Heart right ventricle (tissue), 16 donors: ENCODE results near the gene NRXN3. TPM values are rescaled to one million over a fixed set of nuclear protein-coding genes. Genes with fewer than 3 reads are reported as not detected.

ENCODE experiments used
- ATAC-seq, 8 donors: fragments of 200-7000 bp; cut with Tn5 transposase; one replicate each; pipeline ENCODE4 v1.9.1; 2020; ENCODE audit warnings: mild to moderate bottlenecking in 8 of 8, moderate library complexity in 8 of 8, moderate number of reproducible peaks in 1 of 8
- DNase-seq, 2 donors: peaks; one replicate each; pipeline ENCODE4 v3.0.0-alpha.2; 2020
- H3K27ac ChIP-seq, 10 donors: fragments of 200-600 bp; sonication (generic) in 2 of 10; one replicate each; pipeline versions ENCODE4 v1.5.0 to v1.8.0; 2020 to 2022; ENCODE audit warnings: mild to moderate bottlenecking in 3 of 10
- H3K27me3 ChIP-seq, 7 donors: fragments of 200-600 bp; one replicate each; pipeline ENCODE4 v1.8.0; 2021 to 2022; ENCODE audit warnings: mild to moderate bottlenecking in 2 of 7
- H3K36me3 ChIP-seq, 9 donors: fragments of 200-600 bp; sonication (generic) in 1 of 9; one replicate each; pipeline versions ENCODE4 v1.5.0 to v1.8.0; 2020 to 2022; ENCODE audit warnings: mild to moderate bottlenecking in 2 of 9
- H3K4me1 ChIP-seq, 9 donors: fragments of 200-600 bp; sonication (generic) in 1 of 9; one replicate each; pipeline versions ENCODE4 v1.5.0 to v1.8.0; 2020 to 2022; ENCODE audit warnings: mild to moderate bottlenecking in 4 of 9
- H3K4me3 ChIP-seq, 10 donors: fragments of 200-600 bp; sonication (generic) in 2 of 10; one replicate each; pipeline versions ENCODE4 v1.5.0 to v1.8.0; 2020 to 2022; ENCODE audit warnings: mild to moderate bottlenecking in 7 of 10, moderate library complexity in 2 of 10
- H3K9me3 ChIP-seq, 11 donors: fragments of 200-600 bp in 10 of 11; sonication (generic) in 2 of 11; one replicate each; pipeline versions ENCODE4 v1.5.0 to v1.8.0; 2013 to 2022; ENCODE audit warnings: mild to moderate bottlenecking in 2 of 11, control low read depth in 1 of 11, moderate library complexity in 1 of 11
- CTCF ChIP-seq, 9 donors: fragments of 200-600 bp; sonication (generic) in 2 of 9; IDR thresholded peaks; one replicate each; pipeline versions ENCODE4 v1.5.0 to v1.8.0; 2021 to 2022; ENCODE audit warnings: antibody characterized with exemption in 9 of 9, mild to moderate bottlenecking in 5 of 9, moderate library complexity in 1 of 9
- WGBS, 2 donors: extraction: QIAGEN DNeasy Blood & Tissue Kit; methylation state at CpG; one replicate each; pipeline ENCODE4 v1.1.7; 2013; ENCODE audit warnings: inconsistent platforms in 1 of 2; 5-methylcytosine and 5-hydroxymethylcytosine counted together
- intact Hi-C, 10 donors: fragments of 100-400 bp; cut with DNase I; formaldehyde crosslinking; loops; one replicate each; pipeline versions ENCODE4 v1.11.1 to v1.14.2; 2022
- polyA plus RNA-seq, 2 donors: library from polyadenylated mRNA; stranded (reverse); fragments of 200-250 nt; gene quantifications; one replicate each; pipeline ENCODE4 v1.2.3, GENCODE V29; 2013
- total RNA-seq, 10 donors: library from RNA; stranded (reverse); fragmentation: NEBNext Ultra II Directional in 3 of 10; extraction: Animal tissue kit (Norgen Biotek cat#: 25700) in 3 of 10; gene quantifications; one replicate each; pipeline versions ENCODE4 v1.2.1 to v1.2.4, GENCODE V29; 2021 to 2023
- donor health status: Arrhythmogenic right ventricular cardiomyopathy.
- donor health status: ischemic (EF 13 %, LVEDD 7.1; RV severe dilation, severe dysfunction).
- donor health status: healthy with polysubstance abuse.
- donor health status: DM: no; HTN: yes; CAD: no.
- donor health status: DM: no; HTN: no; CAD: no.
- donor health status: ischemic (EF 25% LVEDD 6.9; RV normal size, moderate dysfunction).
- donor health status: ischemic (EF 25% LVEDD 5.7; RV mildly dilated, moderate dysfunction).
- donor health status: healthy.
- donor health status: DM: yes; HTN: yes; CAD: no.
- donor health status: Ischemic cardiomyopathy.
- donor health status: ischemic (EF 35%, LVEDD 5.7; RV mildly dilated, moderate dysfunction).
- donor health status: nonischemic (EF 11% LVEDD 7.7; RV severe dilation, severe dysfunction).
- donor health status: DM: yes; HTN: yes; CAD: no.
- donor health status: PGD.
- donor health status: ischemic (EF 29% LVEDD 5.4; RV normal size, mild dysfunction).
- donor health status: nonischemic (EF 23%, LVEDD 6.1; RV moderate dilation, normal function).

The NRXN3 gene
- total and polyA plus RNA-seq, 12 donors, result 0.23 to 1.8 (median 0.87) TPM

- Histone ChIP-seq H3K9me3 (peaks cover 0 to 3% (median 0%) of the 10 kb centered on the region in 11 donors), H3K4me1 (peaks cover 0 to 9% (median 0%) of the 10 kb centered on the region in 9 donors), H3K4me3 (no peak overlapping the region), H3K27ac (no peak overlapping the region), H3K36me3 (no peaks in the 10 kb centered on the region), H3K27me3 (no peaks in the 10 kb centered on the region)
- DNase-seq (no peak), ATAC-seq (no peak)
- no peak for TF ChIP-seq CTCF (IDR thresholded peaks at IDR 0.05)
- WGBS, 2 donors, result 85 to 90% methylated on average over 1 of the region's 1 CpG
- intact Hi-C loops, result no loop called here
These were observed 1373.2 kb downstream of the NRXN3 start for GRCh38 chr14:79543348-79543747.

GRCh38 chr14:79543967-79544697, 1374.0 kb downstream of the NRXN3 start:
- DNase-seq (no peak), ATAC-seq (no peak)
- Histone ChIP-seq H3K4me3 (no peak overlapping the region), H3K4me1 (peaks cover 0 to 9% (median 0%) of the 10 kb centered on the region in 9 donors), H3K27ac (no peak overlapping the region), H3K36me3 (no peaks in the 10 kb centered on the region), H3K27me3 (no peaks in the 10 kb centered on the region), H3K9me3 (peaks cover 0 to 6% (median 0%) of the 10 kb centered on the region in 11 donors)
- intact Hi-C loops, result no loop called here
- peak in 4 of 9 donors; percentile 10 to 17 (median 14) for TF ChIP-seq CTCF (IDR thresholded peaks at IDR 0.05)
- WGBS, 2 donors, result 65 to 69% methylated on average over 7 of the region's 7 CpGs

- WGBS, 2 donors, result 66 to 78% methylated on average over 1 of the region's 1 CpG
- Histone ChIP-seq H3K4me1 (peaks cover 0 to 9% (median 0%) of the 10 kb centered on the region in 9 donors), H3K27me3 (no peaks in the 10 kb centered on the region), H3K4me3 (no peak overlapping the region), H3K9me3 (peaks cover 0 to 6% (median 0%) of the 10 kb centered on the region in 11 donors), H3K36me3 (no peaks in the 10 kb centered on the region), H3K27ac (no peak overlapping the region)
- intact Hi-C loops, result no loop called here
- TF ChIP-seq CTCF (IDR thresholded peaks at IDR 0.05), result no peak
- DNase-seq (no peak), ATAC-seq (peak in 6 of 8 donors; percentile 17 to 82 (median 60))
These were observed 1374.5 kb downstream of the NRXN3 start for GRCh38 chr14:79544698-79545070.

- Histone ChIP-seq H3K27me3 (no peaks in the 10 kb centered on the region), H3K36me3 (no peaks in the 10 kb centered on the region), H3K9me3 (peaks cover 0 to 6% (median 0%) of the 10 kb centered on the region in 11 donors), H3K27ac (no peak overlapping the region), H3K4me3 (no peak overlapping the region), H3K4me1 (no peaks in the 10 kb centered on the region)
- DNase-seq, result no peak
- no peak for TF ChIP-seq CTCF (IDR thresholded peaks at IDR 0.05)
- ATAC-seq, result no peak
- WGBS, 2 donors, result 83 to 87% methylated on average over 1 of the region's 1 CpG
- intact Hi-C loops, result no loop called here
These were observed 1378.7 kb downstream of the NRXN3 start for GRCh38 chr14:79548836-79549235.
